GM03348 (cell line): Measurements from ENCODE around the gene KLF1.
"Not testable (repeated sequence)": the region's sequence is repeated elsewhere in the genome, so short reads cannot be mapped to it uniquely, and the experiment has no call there.

Source experiments
- DNase-seq: peaks from one replicate; pipeline ENCODE4 v3.0.0; 2012; ENCODE audit warnings: low spot score

The KLF1 gene

DNA sequence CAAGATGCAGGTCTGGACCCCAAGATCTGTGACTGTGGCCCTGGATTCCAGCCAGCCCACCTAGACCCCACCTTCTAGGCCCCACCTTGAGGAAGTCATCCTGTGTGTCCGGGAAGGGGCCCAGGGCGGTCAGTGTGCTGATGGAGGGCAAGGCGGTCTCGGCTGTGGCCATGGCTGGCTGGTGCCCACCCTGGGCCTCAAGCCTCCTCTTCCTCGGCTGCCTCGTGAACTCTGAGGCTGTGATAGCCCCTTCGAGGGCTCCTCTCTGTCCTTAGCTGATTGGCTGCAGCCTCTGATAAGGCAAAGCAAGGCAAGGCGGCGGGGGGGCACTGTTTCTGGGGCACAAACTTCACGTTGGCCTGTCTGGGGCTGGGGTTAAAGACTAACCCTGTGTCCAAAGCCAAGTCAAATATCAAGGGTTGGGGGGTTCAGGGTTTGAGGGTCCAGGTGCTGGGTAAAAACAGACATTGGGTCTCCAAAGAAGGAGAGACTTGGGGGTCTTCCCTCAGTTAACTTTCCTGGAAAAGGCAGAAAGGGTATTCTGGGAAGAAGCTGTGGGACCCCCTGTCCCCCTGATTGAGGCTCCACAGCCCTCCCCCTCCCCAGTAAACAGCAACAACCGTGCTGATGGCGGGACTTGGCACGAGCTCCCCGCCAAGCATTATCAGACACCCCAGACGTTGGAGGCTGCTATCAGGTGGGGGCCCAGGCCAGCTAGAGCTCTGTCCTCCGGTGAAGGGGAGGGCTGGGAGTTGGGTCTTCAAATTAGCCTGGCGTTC is at the start of gene KLF1:
KLF1 (minus strand) TSS at position 233 of the 779 bp plus-strand sequence; CDS start at position 172, 61 bp downstream.
- DNase-seq: no peak

- DNase-seq: no peak
Measured at GRCh38 chr19:12936582-12936981, 49.6 kb upstream of the KLF1 start.

- DNase-seq: no peak
Measured at GRCh38 chr19:12935071-12935470, 48.1 kb upstream of the KLF1 start.

DNA sequence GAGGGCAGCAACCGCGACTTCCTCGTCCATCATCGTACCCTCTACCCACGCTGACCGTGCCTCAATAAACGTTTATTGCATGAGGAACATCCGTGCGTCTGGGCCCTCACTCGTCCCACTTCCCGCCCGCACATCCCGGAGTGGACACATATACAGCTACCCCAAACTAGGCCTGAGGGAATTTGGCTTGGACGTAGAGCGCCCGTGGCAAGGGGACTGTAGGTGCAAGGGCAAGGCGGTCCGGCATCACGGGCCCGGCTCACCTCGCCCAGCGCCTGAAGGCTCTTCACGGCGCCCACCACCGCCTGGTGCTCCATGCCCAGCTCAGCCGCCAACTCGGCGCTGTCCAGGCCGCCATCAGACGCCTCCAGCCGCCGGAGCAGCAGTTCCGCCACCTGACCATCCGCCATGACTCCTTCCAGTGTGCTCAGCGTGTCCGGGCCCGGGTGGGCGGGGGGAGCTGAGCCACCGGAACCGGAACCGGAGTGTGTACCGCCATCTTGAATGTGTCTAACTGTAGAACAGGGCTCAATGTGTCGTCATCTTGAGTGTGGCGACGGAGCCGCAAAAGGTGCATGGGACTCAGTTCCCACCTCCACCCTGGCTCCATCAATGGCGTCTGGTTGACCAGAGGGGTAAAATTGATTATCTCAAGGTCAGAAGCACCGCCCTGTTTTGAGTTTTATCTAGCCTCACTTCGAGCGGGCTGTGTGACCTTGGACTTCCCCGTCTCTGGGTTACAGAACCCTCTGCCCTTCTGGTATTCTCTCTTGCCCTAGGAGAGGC is 46.5 kb upstream of the KLF1 start, which contains the start of gene FARSA:
FARSA (minus strand) TSS at position 425 of the 786 bp plus-strand sequence; CDS start at position 410, 15 bp downstream.
- peak; percentile 94 for DNase-seq

GRCh38 chr19:12932392-12933286 is 45.6 kb upstream of the KLF1 start:
- DNase-seq: no peak

DNA sequence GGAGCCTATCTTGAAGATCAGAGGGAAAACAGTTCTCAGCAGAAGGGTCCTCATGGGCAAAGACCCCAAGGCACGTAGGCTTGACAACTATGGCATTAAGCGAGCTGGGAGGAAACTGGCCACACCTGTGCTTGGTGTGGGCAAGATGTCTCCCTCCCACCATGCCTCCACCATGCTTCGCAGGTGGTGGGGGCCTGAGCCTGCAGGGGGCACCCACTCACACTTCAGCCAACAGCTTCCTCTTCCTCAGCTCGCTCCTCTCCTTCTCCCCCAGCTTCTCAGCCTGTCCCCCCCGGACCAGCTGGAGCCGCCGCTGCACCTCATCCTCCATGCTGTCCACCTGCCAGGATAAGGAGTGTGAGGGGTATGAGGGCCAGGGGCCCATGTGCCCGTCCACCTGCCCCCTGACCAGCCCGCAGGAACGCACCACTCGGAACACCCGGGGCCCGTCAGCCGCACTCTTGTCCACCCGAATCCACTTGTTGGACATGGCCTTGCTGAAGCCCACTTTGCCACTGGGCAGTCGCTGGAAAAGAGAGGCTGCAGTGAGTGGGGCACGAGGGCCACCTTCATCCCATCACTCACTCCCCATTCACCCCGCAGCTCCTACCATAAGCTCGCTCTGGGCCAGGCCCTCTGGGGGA is 43.1 kb upstream of the KLF1 start:
- no peak for DNase-seq

DNA sequence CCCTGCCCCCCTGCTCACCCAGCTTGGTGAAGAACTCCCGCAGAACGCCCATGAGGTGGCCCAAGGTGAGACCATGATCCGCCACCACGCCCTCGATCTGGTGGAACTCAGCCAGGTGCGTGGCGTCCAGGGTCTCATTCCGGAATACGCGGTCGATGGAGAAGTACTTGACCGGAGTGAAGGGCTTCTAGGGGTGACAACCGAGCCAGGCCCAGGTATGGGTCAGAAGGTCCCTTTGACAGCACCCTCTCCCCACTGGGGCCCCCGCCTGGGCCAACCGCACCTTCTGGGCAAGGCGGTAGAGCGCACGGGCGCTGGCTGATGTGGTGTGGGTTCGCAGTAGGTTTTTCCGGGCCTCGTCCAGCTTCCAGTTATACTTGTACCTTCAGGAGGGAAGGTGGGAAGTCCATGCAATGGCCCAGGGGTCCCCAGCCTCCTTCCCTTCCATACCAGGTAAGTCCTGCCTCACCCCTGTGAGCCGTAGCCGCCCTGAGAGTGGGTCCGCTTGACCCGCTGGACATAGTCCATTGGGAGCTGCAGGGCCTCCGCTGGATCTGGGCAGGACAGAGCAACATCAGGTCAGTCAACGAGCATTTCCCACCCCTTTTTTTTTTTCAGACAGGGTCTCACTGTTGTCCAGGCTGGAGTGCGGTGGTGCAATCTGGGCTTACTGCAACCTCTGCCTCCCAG is 37.8 kb upstream of the KLF1 start:
- DNase-seq: no peak

DNA sequence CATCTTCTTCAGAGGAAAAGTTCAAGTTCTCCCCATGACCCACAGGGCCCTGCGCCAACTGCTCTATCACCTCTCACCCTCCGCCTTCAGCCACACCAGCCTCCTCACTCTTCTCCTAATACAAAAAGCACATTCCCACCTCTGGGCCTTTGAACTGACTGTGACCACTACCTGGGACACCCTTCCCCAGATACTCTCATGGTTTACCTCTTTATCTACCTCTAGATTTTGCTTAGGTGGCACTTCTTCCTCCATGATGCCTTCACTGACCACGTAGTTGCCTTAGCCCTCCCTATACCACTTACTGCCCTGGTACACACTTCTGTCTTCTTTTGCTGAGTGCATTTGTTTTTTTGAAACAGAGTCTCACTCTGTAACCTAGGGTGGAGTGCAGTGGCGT is 36.0 kb upstream of the KLF1 start:
- no peak for DNase-seq

GRCh38 chr19:12921047-12921446 is 34.0 kb upstream of the KLF1 start:
- no peak for DNase-seq

DNA sequence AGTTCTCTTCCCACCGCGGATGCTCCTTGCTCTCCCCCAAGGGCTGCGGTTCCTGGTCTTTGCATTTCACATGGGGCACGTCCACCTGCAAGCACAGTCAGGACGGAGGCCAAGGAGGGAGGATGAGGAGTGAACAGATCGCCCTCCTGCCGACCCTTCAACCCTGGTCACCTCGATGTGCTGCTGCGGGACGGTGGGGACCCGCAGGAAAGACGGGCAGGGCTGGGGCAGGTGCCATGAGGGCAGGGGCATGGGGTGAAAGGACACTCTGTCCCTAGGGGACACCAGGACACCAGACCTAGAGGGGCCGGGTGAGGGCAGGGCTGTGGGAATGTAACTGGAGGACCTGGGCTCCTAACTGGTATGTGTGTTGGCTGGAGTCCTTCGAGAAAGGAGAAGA is 31.3 kb upstream of the KLF1 start:
- no peak for DNase-seq

- not testable (repeated sequence) for DNase-seq
Measured at GRCh38 chr19:12915860-12916259, 28.9 kb upstream of the KLF1 start.

- peak; percentile 40 for DNase-seq
Measured at GRCh38 chr19:12913851-12914690, 27.1 kb upstream of the KLF1 start.

DNA sequence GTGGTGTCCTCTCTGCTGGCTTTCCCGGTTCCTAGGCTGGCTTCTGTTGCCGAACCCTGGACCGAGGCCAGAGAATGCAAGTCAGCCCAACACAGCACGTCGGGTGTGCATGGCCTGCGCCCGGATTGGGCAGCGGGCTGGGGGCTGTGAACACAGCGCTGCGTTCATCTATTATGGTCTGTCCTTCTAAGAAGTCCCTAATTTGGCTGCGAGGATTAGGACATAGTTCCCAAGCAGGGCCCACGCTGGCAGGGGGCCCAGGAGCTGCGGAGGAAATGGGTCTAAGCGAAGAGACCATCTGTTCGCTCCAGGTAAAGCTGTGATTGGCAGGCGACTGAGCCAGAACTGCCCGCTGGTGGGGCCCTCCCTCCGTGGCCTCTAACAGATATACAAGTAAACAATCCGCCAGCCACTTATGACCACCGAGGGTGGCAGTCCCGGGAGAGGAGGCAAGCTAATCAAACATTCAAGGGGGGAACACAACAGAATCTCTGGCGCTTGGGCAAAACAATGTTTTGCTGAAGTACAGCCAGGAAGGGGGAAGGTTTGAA is 26.1 kb upstream of the KLF1 start:
- peak; percentile 72 for DNase-seq

DNA sequence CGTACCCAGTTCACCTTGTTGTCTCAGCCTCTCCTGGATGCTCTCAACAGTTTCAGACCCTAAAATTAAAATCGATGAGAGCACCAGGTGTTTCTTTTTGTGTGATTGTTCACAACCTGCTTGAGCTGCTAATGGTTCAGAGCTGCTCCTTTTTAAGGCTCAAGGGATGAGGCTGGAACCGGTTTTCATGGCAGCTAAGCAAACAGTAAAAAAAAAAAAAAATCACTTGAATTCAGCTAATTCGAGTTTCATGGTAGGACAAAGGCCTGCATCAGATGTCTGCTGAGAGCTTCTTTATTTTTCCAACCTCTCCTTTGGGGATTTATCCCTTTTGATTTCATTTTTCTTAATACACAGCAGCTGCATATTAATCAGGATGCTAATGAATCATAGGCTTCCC is 25.6 kb upstream of the KLF1 start:
- DNase-seq: no peak

DNA sequence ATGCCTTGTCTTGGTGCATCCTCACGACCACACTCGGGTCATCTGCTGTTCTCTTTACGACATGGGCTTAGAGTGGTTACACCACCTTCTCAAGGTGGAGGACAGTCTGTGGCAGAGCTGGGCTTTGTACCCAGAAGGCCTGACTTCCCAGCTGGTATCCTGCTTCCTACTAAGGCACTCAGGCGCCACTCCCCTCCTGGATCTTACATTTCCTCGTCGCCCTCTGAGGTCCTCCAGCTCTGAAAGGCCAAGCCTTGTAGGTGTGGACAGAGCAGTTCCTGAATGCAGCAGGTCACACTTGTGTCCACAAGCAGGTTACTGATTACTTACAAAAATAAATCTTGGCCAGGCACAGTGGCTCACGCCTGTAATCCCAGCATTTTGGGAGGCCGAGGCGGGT is 20.2 kb upstream of the KLF1 start:
- DNase-seq: no peak

DNA sequence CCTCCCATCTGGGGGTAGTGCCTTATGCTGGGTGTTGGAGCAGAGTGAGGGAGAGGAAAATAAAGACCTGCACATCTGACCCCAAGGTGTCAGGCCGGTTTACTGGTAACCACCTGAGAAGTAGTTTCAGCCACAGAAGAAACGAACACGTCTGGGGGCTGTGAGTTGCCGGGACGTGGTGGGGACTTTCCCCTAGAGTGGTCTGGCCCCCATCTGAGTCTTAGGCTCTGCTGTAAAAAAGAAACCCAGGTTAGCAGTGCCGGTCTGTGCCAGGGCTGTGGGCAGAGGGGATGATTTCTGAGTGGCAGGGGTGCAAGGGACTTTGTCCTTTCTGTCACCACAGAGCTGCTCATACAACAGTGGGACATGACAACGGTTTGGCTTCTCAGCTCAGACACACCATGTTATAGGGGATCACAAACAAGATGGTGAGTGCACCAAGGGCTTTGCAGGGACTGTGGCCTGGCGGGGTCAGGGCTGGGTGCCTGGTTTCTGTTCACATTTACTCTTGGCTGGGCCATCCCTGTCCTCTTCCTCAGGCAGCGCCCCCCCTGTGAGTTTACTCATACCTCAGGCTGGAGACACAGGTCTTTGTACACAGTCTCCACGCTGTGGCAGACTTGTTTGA is 13.0 kb upstream of the KLF1 start:
- no peak for DNase-seq

GRCh38 chr19:12896460-12896859 is 9.5 kb upstream of the KLF1 start:
- DNase-seq: no peak

DNA sequence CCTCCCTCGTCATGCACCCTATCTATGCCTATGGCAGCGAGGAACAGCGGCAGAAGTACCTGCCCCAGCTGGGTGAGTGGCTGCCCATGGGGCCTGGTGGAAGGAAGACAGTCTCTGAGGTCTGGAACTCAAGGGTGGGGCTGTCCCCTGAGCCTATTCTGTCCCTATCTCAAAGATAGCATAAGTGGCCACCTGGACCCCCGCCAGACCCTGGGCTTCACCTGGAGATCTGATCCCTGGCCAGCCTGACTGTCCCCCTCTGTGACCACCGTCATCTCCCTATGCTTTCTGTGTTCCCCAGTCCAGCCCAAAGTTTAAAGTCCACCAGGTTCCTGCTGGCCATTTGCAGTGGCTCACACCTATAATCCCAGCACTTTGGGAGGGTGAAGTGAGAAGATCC is 6.6 kb upstream of the KLF1 start:
- no peak for DNase-seq

DNA sequence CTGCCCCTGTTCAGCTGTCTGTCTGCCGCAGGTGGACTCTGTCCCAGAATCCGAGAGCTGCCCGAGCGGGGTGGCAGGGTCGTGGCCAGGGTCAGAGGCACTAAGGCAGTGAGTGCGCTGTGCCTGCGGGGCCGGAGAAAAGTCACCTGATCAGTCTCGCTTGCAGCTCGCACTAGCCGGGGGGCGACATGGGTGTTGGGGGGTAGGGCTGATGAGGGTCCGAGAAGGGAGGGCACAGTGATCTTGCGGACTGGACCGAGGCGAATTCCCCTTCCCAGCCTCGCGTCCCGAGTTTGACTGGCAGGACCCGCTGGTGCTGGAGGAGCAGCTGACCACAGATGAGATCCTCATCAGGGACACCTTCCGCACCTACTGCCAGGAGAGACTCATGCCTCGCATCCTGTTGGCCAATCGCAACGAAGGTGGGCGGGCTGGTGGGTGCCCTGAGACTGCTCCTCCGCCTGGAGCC is 4.6 kb upstream of the KLF1 start:
- no peak for DNase-seq
